Measurements from ENCODE around the gene ADAMTS15.

Gene ADAMTS15

DNA sequence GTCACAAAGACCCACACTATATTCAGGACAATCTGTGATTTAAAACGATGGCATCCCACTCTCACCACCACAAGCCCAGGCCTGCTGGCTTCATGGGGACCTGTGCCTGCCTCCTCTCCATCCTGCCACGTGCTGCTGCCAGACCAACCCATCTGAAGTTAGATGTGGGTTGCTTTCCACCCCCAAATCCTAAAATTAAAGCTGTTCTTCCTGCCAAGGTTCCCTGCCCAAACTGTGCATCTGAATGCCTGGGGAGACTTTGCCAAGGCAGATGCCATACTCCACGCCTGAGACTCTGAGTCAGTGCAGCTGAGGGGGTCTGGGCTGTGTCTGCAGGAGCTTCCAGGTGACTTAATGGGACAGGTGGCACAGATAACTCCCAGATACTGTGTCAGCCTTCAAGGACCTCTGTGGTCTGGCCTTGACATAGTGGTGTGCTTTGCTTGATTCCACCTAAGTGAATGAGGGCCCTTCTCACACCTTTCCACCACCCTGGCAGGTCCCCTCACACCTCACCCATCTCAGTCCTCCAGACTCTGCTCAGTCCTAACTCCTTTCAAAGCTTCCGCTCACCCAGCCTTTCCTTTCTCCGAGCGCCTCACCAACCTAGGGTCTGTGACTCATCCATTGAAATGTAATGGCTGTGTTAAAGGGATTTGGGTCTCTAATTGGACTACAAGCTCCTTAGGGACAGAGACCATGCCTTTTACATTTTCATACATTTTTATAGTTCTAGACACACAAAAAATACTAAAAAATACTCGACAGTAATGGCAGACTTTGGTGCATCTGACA, 38.7 kb upstream of the ADAMTS15 start:
- TF ChIP-seq, protein P1, sequence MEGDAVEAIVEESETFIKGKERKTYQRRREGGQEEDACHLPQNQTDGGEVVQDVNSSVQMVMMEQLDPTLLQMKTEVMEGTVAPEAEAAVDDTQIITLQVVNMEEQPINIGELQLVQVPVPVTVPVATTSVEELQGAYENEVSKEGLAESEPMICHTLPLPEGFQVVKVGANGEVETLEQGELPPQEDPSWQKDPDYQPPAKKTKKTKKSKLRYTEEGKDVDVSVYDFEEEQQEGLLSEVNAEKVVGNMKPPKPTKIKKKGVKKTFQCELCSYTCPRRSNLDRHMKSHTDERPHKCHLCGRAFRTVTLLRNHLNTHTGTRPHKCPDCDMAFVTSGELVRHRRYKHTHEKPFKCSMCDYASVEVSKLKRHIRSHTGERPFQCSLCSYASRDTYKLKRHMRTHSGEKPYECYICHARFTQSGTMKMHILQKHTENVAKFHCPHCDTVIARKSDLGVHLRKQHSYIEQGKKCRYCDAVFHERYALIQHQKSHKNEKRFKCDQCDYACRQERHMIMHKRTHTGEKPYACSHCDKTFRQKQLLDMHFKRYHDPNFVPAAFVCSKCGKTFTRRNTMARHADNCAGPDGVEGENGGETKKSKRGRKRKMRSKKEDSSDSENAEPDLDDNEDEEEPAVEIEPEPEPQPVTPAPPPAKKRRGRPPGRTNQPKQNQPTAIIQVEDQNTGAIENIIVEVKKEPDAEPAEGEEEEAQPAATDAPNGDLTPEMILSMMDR (IDR thresholded peaks at IDR 0.05; ENCODE audit: low read depth, low read length, missing control alignments) = no peak
- in situ Hi-C loops (cut with HindIII; ENCODE audit: low sequenced_read_pairs) = no loop called here
- DNase-seq (ENCODE audit: low read depth) = no peak
- no peak overlapping the region for H3K4me3 ChIP-seq (ENCODE audit: low read depth, low read length)

DNA sequence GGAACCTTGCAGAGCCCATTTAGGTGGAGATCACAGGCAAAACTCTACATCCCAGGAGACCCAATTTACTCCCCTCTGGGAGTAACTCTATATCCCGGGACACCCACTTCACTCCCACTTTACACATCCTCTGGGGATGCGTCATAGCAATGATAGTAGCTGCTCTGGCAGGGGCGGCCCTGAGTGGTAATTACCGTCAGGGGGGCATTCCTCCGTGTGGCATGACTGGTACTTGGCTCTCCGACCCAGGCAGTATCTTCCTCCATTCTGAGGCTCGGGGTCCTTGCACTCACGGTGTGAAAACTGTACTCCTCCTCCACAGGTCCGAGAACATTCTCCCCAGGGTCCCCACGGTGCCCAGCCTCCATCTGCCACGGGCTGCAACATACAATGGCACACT, 37.2 kb upstream of the ADAMTS15 start:
- in situ Hi-C loops (cut with HindIII; ENCODE audit: low sequenced_read_pairs) = no loop called here
- no peak overlapping the region for H3K4me3 ChIP-seq (ENCODE audit: low read depth, low read length)
- no peak for DNase-seq (ENCODE audit: low read depth)
- TF ChIP-seq, protein P1 (IDR thresholded peaks at IDR 0.05; ENCODE audit: low read depth, low read length, missing control alignments) = no peak

DNA sequence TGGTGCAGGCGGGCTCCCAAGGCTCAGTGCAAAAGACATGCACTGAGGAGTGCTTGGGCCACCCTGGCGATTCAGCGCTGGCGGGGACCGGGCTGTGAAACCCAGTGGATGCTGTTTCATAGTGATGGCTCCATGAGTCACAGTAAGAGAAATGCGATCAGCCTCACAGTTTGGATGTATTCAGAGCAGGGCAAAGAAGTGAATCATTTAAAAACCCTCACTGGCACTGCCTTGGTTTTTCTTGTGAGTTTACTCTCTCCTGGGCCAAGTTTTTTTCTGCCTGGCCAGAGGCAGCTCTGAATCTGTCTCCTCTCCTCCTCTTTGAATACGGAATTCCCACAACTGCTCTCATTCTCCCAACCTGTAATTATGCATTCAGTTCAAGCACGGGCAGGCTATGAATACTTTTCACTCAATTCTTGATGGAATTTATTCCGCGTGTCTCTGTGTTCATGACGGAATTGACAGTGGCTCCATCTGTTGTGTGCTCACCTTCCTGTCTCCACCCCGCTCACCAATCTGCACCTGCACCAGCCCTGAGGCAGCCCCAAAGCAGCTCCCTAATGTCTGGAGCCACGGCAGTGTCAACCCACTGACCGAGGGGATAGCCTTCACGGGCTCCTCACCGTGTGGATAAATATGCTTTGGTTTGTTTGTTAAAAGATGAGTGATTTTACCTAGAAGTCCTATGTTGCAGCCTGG, 34.9 kb upstream of the ADAMTS15 start:
- H3K4me3 ChIP-seq (ENCODE audit: low read depth, low read length) = no peak overlapping the region
- DNase-seq (ENCODE audit: low read depth) = peak; percentile 62
- in situ Hi-C loops (cut with HindIII; ENCODE audit: low sequenced_read_pairs) = no loop called here
- TF ChIP-seq, protein P1 (IDR thresholded peaks at IDR 0.05; ENCODE audit: low read depth, low read length, missing control alignments) = no peak

DNA sequence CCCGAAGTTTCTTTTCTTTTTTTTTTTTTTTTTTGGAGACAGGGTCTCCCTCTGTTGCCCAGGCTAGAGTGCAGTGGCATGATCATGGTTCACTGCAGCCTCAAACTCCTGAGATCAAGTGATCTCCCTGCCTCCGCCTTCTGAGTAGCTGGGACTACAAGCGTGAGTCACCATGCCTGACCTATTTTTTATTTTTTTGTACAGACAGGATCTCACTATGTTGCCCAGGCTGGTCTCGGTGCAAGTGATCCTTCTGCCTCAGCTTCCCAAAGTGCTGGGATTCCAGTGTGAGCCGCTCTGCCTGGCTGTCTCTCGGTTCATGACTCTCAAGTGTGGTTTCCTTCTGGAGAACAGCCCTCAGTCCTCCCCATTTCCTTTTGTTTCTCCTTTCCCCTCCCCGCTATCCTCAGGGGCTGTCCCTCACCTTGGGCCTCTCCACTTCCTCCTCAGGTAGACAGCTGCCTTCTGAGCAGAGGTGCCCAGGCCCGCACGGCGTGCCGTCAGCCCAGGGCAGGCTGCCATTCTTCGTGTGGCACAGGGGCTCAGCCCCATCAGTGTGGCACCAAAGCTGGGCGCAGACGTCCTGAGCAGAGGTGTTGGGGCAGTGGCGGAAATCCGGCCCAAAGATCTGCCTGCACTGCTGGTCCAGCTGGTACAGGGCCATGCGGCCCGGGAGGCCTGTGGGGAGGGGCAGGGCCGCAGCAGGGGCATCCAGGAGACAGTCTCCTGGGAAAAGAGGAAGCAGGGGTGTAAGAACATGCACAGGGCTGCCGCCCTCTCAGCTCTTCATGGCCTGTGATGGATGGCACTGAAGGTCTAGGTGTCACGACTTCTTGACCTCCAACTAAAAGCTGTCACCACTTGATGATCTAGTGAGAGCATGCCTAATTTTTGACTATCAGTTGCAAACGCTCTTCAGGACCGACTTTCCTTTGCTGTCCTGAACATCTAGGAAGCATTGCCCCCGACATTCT, 34.1 kb upstream of the ADAMTS15 start:
- TF ChIP-seq, protein P1 (IDR thresholded peaks at IDR 0.05; ENCODE audit: low read depth, low read length, missing control alignments) = no peak
- no peak overlapping the region for H3K4me3 ChIP-seq (ENCODE audit: low read depth, low read length)
- in situ Hi-C loops (cut with HindIII; ENCODE audit: low sequenced_read_pairs) = no loop called here

DNA sequence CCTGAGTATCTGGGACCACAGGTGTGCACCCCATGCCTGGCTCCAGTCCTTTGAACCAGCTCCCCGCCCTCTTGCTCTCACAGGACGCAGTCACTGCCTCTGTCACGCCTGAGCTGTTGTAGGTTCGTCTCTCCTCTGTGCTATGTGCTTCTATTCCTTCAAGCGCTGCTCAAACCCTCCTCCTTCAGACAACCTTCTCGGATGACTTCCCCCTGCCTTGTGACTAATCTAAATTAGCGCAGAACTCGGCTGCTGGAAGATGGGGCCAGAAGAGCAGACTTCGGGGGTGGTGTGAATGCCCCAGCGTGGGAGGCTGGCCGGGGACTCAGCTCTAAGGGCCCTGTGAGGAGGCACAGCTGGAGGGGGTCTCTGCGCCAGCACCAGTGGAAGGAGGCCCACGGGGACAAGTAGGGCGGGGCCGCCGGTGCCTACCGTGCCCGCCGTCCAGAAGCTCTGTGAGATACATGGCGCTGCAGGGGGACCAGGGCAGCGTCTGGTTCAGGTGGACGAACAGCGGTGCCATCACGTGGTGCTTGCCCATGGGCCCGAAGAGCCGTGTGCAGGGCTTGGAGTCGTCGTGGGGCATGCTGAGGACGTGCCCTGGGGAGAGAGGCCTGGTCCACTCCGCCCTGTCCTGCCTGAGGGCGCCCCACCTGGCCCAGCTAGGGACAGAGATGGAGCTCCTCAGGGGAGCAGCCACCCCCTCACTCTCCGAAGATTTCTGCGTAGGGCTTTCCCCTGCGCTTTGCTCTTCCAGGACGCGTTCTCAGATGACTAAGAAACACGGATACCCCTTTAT, 32.5 kb upstream of the ADAMTS15 start:
- in situ Hi-C loops (cut with HindIII; ENCODE audit: low sequenced_read_pairs) = no loop called here
- TF ChIP-seq, protein P1 (IDR thresholded peaks at IDR 0.05; ENCODE audit: low read depth, low read length, missing control alignments) = no peak
- no peak for DNase-seq (ENCODE audit: low read depth)
- no peak overlapping the region for H3K4me3 ChIP-seq (ENCODE audit: low read depth, low read length)

More for the DNA sequence above, 34.1 kb upstream of the ADAMTS15 start:
- no peak for DNase-seq (ENCODE audit: low read depth)
